ENCODE results near the gene KCNJ10. TPM values are rescaled to one million over a fixed set of nuclear protein-coding genes. Genes with fewer than 3 reads are reported as not detected.

Gene KCNJ10
- total and polyA plus RNA-seq, 2 of the 13 experiments (the other 11 are each of a cell fraction or from before 2014, with no cell fraction given) = 4.4 to 10.3 TPM

- TF ChIP-seq FOXA1 (IDR thresholded peaks at IDR 0.05) = no peak
- TF ChIP-seq FOXA1 (CRISPR knock-in tag; IDR thresholded peaks at IDR 0.05) = no peak
- no peak for TF ChIP-seq NR3C1 (CRISPR knock-in tag; IDR thresholded peaks at IDR 0.05)
- no peak for TF ChIP-seq MED8 (CRISPR knock-in tag; IDR thresholded peaks at IDR 0.05; ENCODE audit: insufficient replicate concordance)
- no peak for TF ChIP-seq ZNF280B (CRISPR knock-in tag; IDR thresholded peaks at IDR 0.05; ENCODE audit: borderline replicate concordance)
- TF ChIP-seq ZNF773 (CRISPR knock-in tag; IDR thresholded peaks at IDR 0.05; ENCODE audit: borderline replicate concordance) = no peak
- TF ChIP-seq ZNF616 (CRISPR knock-in tag; IDR thresholded peaks at IDR 0.05; ENCODE audit: low read depth) = no peak
- TF ChIP-seq DZIP1 (CRISPR knock-in tag; IDR thresholded peaks at IDR 0.05) = no peak
- no peak for TF ChIP-seq MTA3 (CRISPR knock-in tag; IDR thresholded peaks at IDR 0.05)
- TF ChIP-seq ZNF879 (CRISPR knock-in tag; IDR thresholded peaks at IDR 0.05) = no peak
- TF ChIP-seq ZBTB20 (CRISPR knock-in tag; IDR thresholded peaks at IDR 0.05; ENCODE audit: borderline replicate concordance, low read depth) = no peak
- no peak for TF ChIP-seq ZNF710 (CRISPR knock-in tag; IDR thresholded peaks at IDR 0.05; ENCODE audit: borderline replicate concordance)
- no peak for TF ChIP-seq ZFP37 (CRISPR knock-in tag; IDR thresholded peaks at IDR 0.05; ENCODE audit: borderline replicate concordance)
- no peak for TF ChIP-seq SOX13 (IDR thresholded peaks at IDR 0.05)
- TF ChIP-seq SOX13 (CRISPR knock-in tag; conservative IDR thresholded peaks at IDR 0.05 in 1 of 2, IDR thresholded peaks at IDR 0.05 in 1 of 2) = peak in 1 of 2 experiments; percentile 87; a peak in 2 of 4 replicates
- peak; percentile 45; the same call in 1 of the 2 replicates for TF ChIP-seq PHF21A (CRISPR knock-in tag; IDR thresholded peaks at IDR 0.05)
- no peak for TF ChIP-seq ZBTB25 (CRISPR knock-in tag; IDR thresholded peaks at IDR 0.05)
- 0 out of 2 replicates have a peak, but pooled peaks have one; percentile 28 for TF ChIP-seq PITX1 (CRISPR knock-in tag; IDR thresholded peaks at IDR 0.05)
- no peak for TF ChIP-seq SP1 (IDR thresholded peaks at IDR 0.05)
- TF ChIP-seq SP1 (CRISPR knock-in tag; IDR thresholded peaks at IDR 0.05) = no peak
- TF ChIP-seq MBD4 (IDR thresholded peaks at IDR 0.05; ENCODE audit: borderline replicate concordance, low read length) = no peak
- TF ChIP-seq ARID2 (CRISPR knock-in tag; IDR thresholded peaks at IDR 0.05; ENCODE audit: borderline replicate concordance) = no peak; the same call in 1 of the 2 replicates
- TF ChIP-seq RFXAP (CRISPR knock-in tag; IDR thresholded peaks at IDR 0.05; ENCODE audit: borderline replicate concordance) = no peak
- peak; percentile 43 for TF ChIP-seq SMC3 (IDR thresholded peaks at IDR 0.05; ENCODE audit: low read length)
- no peak for TF ChIP-seq PRPF4 (IDR thresholded peaks at IDR 0.05; ENCODE audit: low read depth, low read length, poor library complexity, severe bottlenecking)
These were observed 23.4 kb downstream of the KCNJ10 start (continued) for GRCh38 chr1:160046494-160047110.

All from HepG2 (cell line).